Caco-2 (cell line): ENCODE results near the gene NSF. TPM values are rescaled to one million over a fixed set of nuclear protein-coding genes. Genes with fewer than 3 reads are reported as not detected.

Experiments
- BruUV-seq: library from RNA; stranded (reverse); fragments of 400-500 nt; replicated peaks from 2 replicates; lab custom pipeline; 2021; lab: Mats Ljungman, UMichigan
- CTCF ChIA-PET: fragments of 300-600 bp; sonication (Branson Sonifier 250); formaldehyde crosslinking; loops from one replicate; lab custom pipeline; 2022; ENCODE audit warnings: antibody characterized with exemption; lab: Charles Lee
- POLR2A ChIA-PET: fragments of 300-600 bp; sonication (Branson Sonifier 250); formaldehyde crosslinking; loops from one replicate; lab custom pipeline; 2022; ENCODE audit warnings: antibody characterized with exemption; lab: Charles Lee
- DNase-seq, 2 experiments: peaks; one replicate each; pipeline versions ENCODE4 v3.0.0 to v3.0.0-alpha.2; 2020 to 2022
- H3K27me3 ChIP-seq: replicated peaks from 2 replicates; pipeline ENCODE4 v1.6.0; 2011; ENCODE audit warnings: low read length; ENCODE audit not compliant: control insufficient read depth, insufficient read depth
- H3K36me3 ChIP-seq: 2 replicates; pipeline ENCODE4 v1.5.1; 2011; ENCODE audit warnings: low read length; ENCODE audit not compliant: control insufficient read depth, insufficient read depth
- H3K4me1 ChIP-seq: fragments of 250-450 bp; sonication (Bioruptor Pico); 2 replicates; pipeline ENCODE4 v1.5.1; 2020; ENCODE audit warnings: mild to moderate bottlenecking
- H3K4me3 ChIP-seq: 2 replicates; pipeline ENCODE4 v1.5.1; 2011; ENCODE audit warnings: low read depth, mild to moderate bottlenecking, control low read depth, low read length
- H3K9me3 ChIP-seq: fragments of 250-450 bp; sonication (Bioruptor Pico); 2 replicates; pipeline ENCODE4 v1.5.1; 2020; ENCODE audit warnings: mild to moderate bottlenecking, moderate library complexity
- H3K27ac Mint-ChIP-seq: one replicate; pipeline ENCODE4 v1.8.0; 2022; ENCODE audit warnings: mixed read lengths; ENCODE audit not compliant: unreplicated experiment
- H3K27me3 Mint-ChIP-seq: one replicate; pipeline ENCODE4 v1.8.0; 2022; ENCODE audit warnings: mixed read lengths; ENCODE audit not compliant: insufficient read depth, unreplicated experiment
- H3K36me3 Mint-ChIP-seq: one replicate; pipeline ENCODE4 v1.8.0; 2022; ENCODE audit warnings: mild to moderate bottlenecking, mixed read lengths; ENCODE audit not compliant: insufficient read depth, unreplicated experiment
- H3K4me1 Mint-ChIP-seq: one replicate; pipeline ENCODE4 v1.8.0; 2022; ENCODE audit warnings: low read depth, mixed read lengths; ENCODE audit not compliant: unreplicated experiment
- H3K4me3 Mint-ChIP-seq: one replicate; pipeline ENCODE4 v1.8.0; 2022; ENCODE audit warnings: mild to moderate bottlenecking, moderate library complexity, mixed read lengths; ENCODE audit not compliant: unreplicated experiment
- H3K9me3 Mint-ChIP-seq: one replicate; pipeline ENCODE4 v1.8.0; 2022; ENCODE audit warnings: mixed read lengths; ENCODE audit not compliant: unreplicated experiment
- intact Hi-C: fragments of 100-400 bp; cut with micrococcal nuclease; formaldehyde crosslinking; loops from one replicate; pipeline ENCODE4 v1.10.0; 2022; ENCODE audit not compliant: unreplicated experiment
- total RNA-seq: library from RNA; stranded (reverse); gene quantifications from 2 replicates; pipeline ENCODE4 v1.2.3, GENCODE V29; 2022
- TF ChIP-seq, protein P1 (sequence below), 2 experiments: fragments of 200-600 bp in 1 of 2; IDR thresholded peaks; 1 replicate in 1 of 2; 2 replicates in 1 of 2; pipeline versions ENCODE4 v1.5.1 to v1.8.0; 2011 to 2022; ENCODE audit warnings: antibody characterized with exemption in 1 of 2, control low read depth in 1 of 2, inconsistent platforms in 1 of 2, low read depth in 1 of 2, low read length in 1 of 2, mild to moderate bottlenecking in 1 of 2, moderate library complexity in 1 of 2; ENCODE audit not compliant: insufficient read depth in 1 of 2, severe bottlenecking in 1 of 2, unreplicated experiment in 1 of 2

Gene NSF
- total RNA-seq, 1 experiment from 2014 or later = 53.8 TPM

DNA sequence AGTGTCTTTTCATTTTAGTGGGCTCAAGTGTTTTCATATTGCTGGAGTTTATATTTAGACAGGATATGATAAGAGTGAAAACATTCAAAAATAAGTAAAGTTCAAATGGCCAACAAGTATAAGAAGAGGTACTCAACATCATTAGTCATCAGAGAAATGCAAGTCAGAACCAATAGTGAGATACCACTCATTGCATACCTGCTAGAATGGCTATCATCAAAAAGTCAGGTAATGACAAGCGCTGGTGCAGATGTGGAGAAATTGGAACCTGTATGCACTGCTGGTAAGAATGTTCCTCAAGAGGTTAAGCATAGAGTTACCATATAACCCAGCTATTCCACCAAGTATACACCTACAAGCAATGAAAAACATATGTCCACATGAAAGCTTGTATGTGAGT is 140.2 kb downstream of the NSF start:
- peaks cover 4% of the 10 kb centered on the region for H3K36me3 Mint-ChIP-seq
- H3K27me3 Mint-ChIP-seq = no peaks in the 10 kb centered on the region
- H3K9me3 Mint-ChIP-seq = no peaks in the 10 kb centered on the region
- no TSS peak for BruUV-seq
- no peak for DNase-seq
- intact Hi-C loops = no loop called here
- H3K4me3 Mint-ChIP-seq = no peak overlapping the region
- CTCF ChIA-PET = no interaction called here
- peaks cover 7% of the 10 kb centered on the region for H3K4me1 Mint-ChIP-seq
- no peaks in the 10 kb centered on the region for H3K27me3 ChIP-seq
- H3K9me3 ChIP-seq = no peaks in the 10 kb centered on the region
- TF ChIP-seq, protein P1, sequence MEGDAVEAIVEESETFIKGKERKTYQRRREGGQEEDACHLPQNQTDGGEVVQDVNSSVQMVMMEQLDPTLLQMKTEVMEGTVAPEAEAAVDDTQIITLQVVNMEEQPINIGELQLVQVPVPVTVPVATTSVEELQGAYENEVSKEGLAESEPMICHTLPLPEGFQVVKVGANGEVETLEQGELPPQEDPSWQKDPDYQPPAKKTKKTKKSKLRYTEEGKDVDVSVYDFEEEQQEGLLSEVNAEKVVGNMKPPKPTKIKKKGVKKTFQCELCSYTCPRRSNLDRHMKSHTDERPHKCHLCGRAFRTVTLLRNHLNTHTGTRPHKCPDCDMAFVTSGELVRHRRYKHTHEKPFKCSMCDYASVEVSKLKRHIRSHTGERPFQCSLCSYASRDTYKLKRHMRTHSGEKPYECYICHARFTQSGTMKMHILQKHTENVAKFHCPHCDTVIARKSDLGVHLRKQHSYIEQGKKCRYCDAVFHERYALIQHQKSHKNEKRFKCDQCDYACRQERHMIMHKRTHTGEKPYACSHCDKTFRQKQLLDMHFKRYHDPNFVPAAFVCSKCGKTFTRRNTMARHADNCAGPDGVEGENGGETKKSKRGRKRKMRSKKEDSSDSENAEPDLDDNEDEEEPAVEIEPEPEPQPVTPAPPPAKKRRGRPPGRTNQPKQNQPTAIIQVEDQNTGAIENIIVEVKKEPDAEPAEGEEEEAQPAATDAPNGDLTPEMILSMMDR (IDR thresholded peaks at IDR 0.05; ENCODE audit: insufficient read depth in 1 of 2, low read depth in 1 of 2, low read length in 1 of 2, severe bottlenecking in 1 of 2, unreplicated experiment in 1 of 2) = no peak
- peaks cover 10% of the 10 kb centered on the region; the same call in 1 of the 2 replicates for H3K4me1 ChIP-seq
- POLR2A ChIA-PET = no interaction called here
- H3K27ac Mint-ChIP-seq = no peak overlapping the region
- no peaks in the 10 kb centered on the region; the same call in 1 of the 2 replicates for H3K36me3 ChIP-seq
- no peak overlapping the region for H3K4me3 ChIP-seq

DNA sequence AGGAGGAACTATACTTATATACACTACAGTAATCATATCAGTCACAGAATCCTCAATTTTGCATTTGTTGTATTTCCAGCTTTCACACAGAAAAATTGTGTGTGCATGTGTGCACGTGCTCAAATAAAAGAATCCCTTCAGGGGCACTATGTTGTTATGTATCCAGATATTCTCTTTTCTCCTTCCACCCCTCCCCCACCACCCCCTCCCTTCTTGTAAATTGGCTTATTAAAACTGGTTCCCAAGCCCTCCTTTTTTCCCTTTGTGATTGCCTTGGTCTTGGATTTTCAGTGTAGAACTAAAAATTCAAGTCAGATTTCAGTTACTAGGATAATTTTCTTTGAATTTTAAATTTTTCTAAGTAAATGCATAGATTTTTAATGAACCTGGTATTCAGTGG is 141.7 kb downstream of the NSF start:
- no TSS peak for BruUV-seq
- H3K27me3 Mint-ChIP-seq = no peaks in the 10 kb centered on the region
- Histone ChIP-seq H3K9me3 (no peaks in the 10 kb centered on the region), H3K4me3 (no peak overlapping the region), H3K4me1 (peaks cover 10% of the 10 kb centered on the region; the same call in 1 of the 2 replicates), H3K27me3 (no peaks in the 10 kb centered on the region), H3K36me3 (no peaks in the 10 kb centered on the region; the same call in 1 of the 2 replicates)
- no peaks in the 10 kb centered on the region for H3K9me3 Mint-ChIP-seq
- intact Hi-C loops = no loop called here
- no peak for DNase-seq
- TF ChIP-seq, protein P1 (IDR thresholded peaks at IDR 0.05; ENCODE audit: insufficient read depth in 1 of 2, low read depth in 1 of 2, low read length in 1 of 2, severe bottlenecking in 1 of 2, unreplicated experiment in 1 of 2) = no peak
- ChIA-PET CTCF (interaction anchor here (0.5 kb wide), 1 partner anchor 47 kb away, joined by 3 read pairs; no protein-coding TSS in a partner anchor), POLR2A (no interaction called here)
- H3K27ac Mint-ChIP-seq = no peak overlapping the region
- no peaks in the 10 kb centered on the region for H3K4me1 Mint-ChIP-seq
- peaks cover 4% of the 10 kb centered on the region for H3K36me3 Mint-ChIP-seq
- no peak overlapping the region for H3K4me3 Mint-ChIP-seq

DNA sequence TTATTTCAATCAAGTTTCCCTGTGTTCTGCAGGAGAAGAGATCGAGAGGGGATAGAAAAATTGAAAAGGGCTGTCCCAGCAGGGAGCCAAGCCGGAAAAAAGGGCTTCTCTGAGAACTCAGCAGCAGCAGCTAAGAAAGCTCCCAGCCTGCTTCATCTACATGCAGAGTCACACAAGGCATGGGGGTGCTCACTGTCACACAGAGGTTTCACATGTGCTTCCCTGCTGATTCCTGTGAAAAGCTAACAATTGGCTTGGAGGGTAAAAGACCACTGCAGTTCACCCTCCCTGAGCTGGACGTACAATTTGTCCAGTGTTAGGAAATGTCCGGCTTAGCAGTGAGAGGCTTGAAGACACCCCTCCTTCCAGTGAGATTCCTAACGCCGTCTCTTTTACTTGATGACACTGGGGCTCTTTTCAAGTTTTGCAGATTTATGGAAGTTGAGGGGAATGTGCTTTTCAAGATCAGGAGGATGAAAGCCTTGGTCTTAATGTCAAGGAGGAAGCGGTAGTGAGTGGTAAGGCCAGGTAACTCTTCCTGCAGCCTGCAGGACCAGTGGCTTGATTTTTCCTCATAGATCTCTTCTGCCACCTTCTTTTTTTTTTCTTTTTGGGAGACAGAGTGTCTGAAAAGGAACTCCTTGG is 142.4 kb downstream of the NSF start:
- Mint-ChIP-seq H3K27ac (no peak overlapping the region), H3K36me3 (peaks cover 4% of the 10 kb centered on the region), H3K4me3 (no peak overlapping the region), H3K9me3 (no peaks in the 10 kb centered on the region), H3K4me1 (no peaks in the 10 kb centered on the region), H3K27me3 (no peaks in the 10 kb centered on the region)
- ChIA-PET POLR2A (no interaction called here), CTCF (interaction anchor here (0.5 kb wide), 1 partner anchor 46 kb away, joined by 3 read pairs; no protein-coding TSS in a partner anchor)
- Histone ChIP-seq H3K36me3 (no peaks in the 10 kb centered on the region; the same call in 1 of the 2 replicates), H3K4me1 (peaks cover 3% of the 10 kb centered on the region; the same call in 1 of the 2 replicates), H3K4me3 (no peak overlapping the region), H3K27me3 (no peaks in the 10 kb centered on the region), H3K9me3 (no peaks in the 10 kb centered on the region)
- BruUV-seq = no TSS peak
- DNase-seq = no peak
- TF ChIP-seq, protein P1 (IDR thresholded peaks at IDR 0.05; ENCODE audit: insufficient read depth in 1 of 2, low read depth in 1 of 2, low read length in 1 of 2, severe bottlenecking in 1 of 2, unreplicated experiment in 1 of 2) = no peak
- intact Hi-C loops = no loop called here
